ENCODE results near the gene CLDN19. TPM values are rescaled to one million over a fixed set of nuclear protein-coding genes. Genes with fewer than 3 reads are reported as not detected.

The CLDN19 gene
- total RNA-seq, 1 experiment from 2014 or later = 12.5 TPM

- no peak overlapping the region for H2BK5ac ChIP-seq (ENCODE audit: insufficient read length, low read length)
- H4K8ac ChIP-seq (replicated peaks; ENCODE audit: insufficient read length, low read depth, low read length) = no peak overlapping the region
- Mint-ChIP-seq H3K4me1 (peaks cover 43 to 51% of the 10 kb centered on the region in 2 experiments), H3K36me3 (ENCODE audit: insufficient read depth in 1 of 3, low read depth in 3 of 3) (peaks cover 4 to 17% (median 17%) of the 10 kb centered on the region in 3 experiments; a peak in 6 of 7 replicates), H3K9me3 (no peaks in the 10 kb centered on the region), H3K4me3 (no peak overlapping the region), H3K27me3 (ENCODE audit: low read depth) (no peaks in the 10 kb centered on the region; the same call in 1 of the 2 replicates), H3K27ac (peak overlapping the region in 1 of 3 experiments; percentile 6; a peak in 1 of 7 replicates)
- no peak overlapping the region for H2AFZ ChIP-seq (ENCODE audit: low read length)
- H3K18ac ChIP-seq (ENCODE audit: insufficient read length, low read depth, low read length) = no peak overlapping the region
- peak; percentile 25 for DNase-seq
- no peak overlapping the region for H4K5ac ChIP-seq (ENCODE audit: insufficient read length, low read depth, low read length)
- no peak overlapping the region for H3K4me2 ChIP-seq (ENCODE audit: insufficient read depth, insufficient read length, low read length)
- no peaks in the 10 kb centered on the region for H3K27me3 ChIP-seq (ENCODE audit: insufficient read depth, low read length)
- H3K9me3 ChIP-seq (ENCODE audit: control insufficient read depth, low read depth, low read length) = no peaks in the 10 kb centered on the region
- TF ChIP-seq CTCF (conservative IDR thresholded peaks at IDR 0.05) = no peak
- no peak overlapping the region for H2BK20ac ChIP-seq (ENCODE audit: low read depth, low read length, poor library complexity, severe bottlenecking)
- H3K4me1 ChIP-seq (ENCODE audit: insufficient read depth, low read length) = no peaks in the 10 kb centered on the region; the same call in 1 of the 2 replicates
- H2BK15ac ChIP-seq (ENCODE audit: low read depth, low read length) = no peak overlapping the region
- H3K9ac ChIP-seq (ENCODE audit: extremely low read depth, insufficient read length, low read length) = no peak overlapping the region
- H2BK12ac ChIP-seq (ENCODE audit: insufficient read length, low read depth, low read length) = no peak overlapping the region
- H3K23me2 ChIP-seq (ENCODE audit: insufficient read length, low read depth, low read length, poor library complexity, severe bottlenecking) = no peaks in the 10 kb centered on the region
- no peak overlapping the region for H3K27ac ChIP-seq (ENCODE audit: insufficient read length, low read depth, low read length)
- no peak overlapping the region for H3K4ac ChIP-seq (ENCODE audit: low read depth, low read length)
- no peak overlapping the region for H2AK5ac ChIP-seq (ENCODE audit: insufficient read length, low read length)
- no peaks in the 10 kb centered on the region for H3K79me1 ChIP-seq (ENCODE audit: insufficient read depth, low read depth, low read length, poor library complexity, severe bottlenecking)
- no peak overlapping the region for H3K56ac ChIP-seq (ENCODE audit: insufficient read length, low read depth, low read length)
- no peak overlapping the region for H2BK120ac ChIP-seq (ENCODE audit: low read depth, low read length, poor library complexity, severe bottlenecking)
- no peaks in the 10 kb centered on the region for H3K79me2 ChIP-seq (ENCODE audit: insufficient read depth, low read length)
- no CpG with 5 or more reads among the region's 9 CpGs for WGBS (ENCODE audit: extremely low coverage, insufficient read length, low lambda C conversion rate)
- H3K14ac ChIP-seq (ENCODE audit: insufficient read depth, low read length) = no peak overlapping the region
- no peak overlapping the region for H4K91ac ChIP-seq (ENCODE audit: insufficient read length, low read depth, low read length)
- no peak overlapping the region for H3K23ac ChIP-seq (ENCODE audit: insufficient read length, low read depth, low read length)
- no peak overlapping the region for H3T11ph ChIP-seq (ENCODE audit: low read length)
- H4K20me1 ChIP-seq (ENCODE audit: control insufficient read depth, insufficient read depth, insufficient read length) = no peaks in the 10 kb centered on the region
These were observed 2.7 kb upstream of the CLDN19 start for GRCh38 chr1:42742617-42743316.

All from H9 (cell line).